ENCODE data around the gene FAM184A.

GRCh38 chr6:119065955-119066354 lies 12.5 kb downstream of the FAM184A start:
- TF ChIP-seq, protein P1, sequence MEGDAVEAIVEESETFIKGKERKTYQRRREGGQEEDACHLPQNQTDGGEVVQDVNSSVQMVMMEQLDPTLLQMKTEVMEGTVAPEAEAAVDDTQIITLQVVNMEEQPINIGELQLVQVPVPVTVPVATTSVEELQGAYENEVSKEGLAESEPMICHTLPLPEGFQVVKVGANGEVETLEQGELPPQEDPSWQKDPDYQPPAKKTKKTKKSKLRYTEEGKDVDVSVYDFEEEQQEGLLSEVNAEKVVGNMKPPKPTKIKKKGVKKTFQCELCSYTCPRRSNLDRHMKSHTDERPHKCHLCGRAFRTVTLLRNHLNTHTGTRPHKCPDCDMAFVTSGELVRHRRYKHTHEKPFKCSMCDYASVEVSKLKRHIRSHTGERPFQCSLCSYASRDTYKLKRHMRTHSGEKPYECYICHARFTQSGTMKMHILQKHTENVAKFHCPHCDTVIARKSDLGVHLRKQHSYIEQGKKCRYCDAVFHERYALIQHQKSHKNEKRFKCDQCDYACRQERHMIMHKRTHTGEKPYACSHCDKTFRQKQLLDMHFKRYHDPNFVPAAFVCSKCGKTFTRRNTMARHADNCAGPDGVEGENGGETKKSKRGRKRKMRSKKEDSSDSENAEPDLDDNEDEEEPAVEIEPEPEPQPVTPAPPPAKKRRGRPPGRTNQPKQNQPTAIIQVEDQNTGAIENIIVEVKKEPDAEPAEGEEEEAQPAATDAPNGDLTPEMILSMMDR (IDR thresholded peaks at IDR 0.05), result no peak
- TF ChIP-seq POLR2A (IDR thresholded peaks at IDR 0.05) (no peak), POLR2AphosphoS5 (IDR thresholded peaks at IDR 0.05) (no peak), EP300 (IDR thresholded peaks at IDR 0.05) (no peak)
